GM23338 (cell line): Measurements from ENCODE around the gene TCF12.

Experiments used
- ETS1 ChIP-seq: IDR thresholded peaks from 2 replicates; pipeline ENCODE4 v1.6.1; 2016; ENCODE audit warnings: antibody characterized with exemption
- EZH2 ChIP-seq: fragments of 200-600 bp; sonication (generic); IDR thresholded peaks from one replicate; pipeline ENCODE4 v1.8.0; 2017; ENCODE audit warnings: antibody characterized with exemption, mild to moderate bottlenecking, low read depth; ENCODE audit not compliant: unreplicated experiment
- EZH2phosphoT487 ChIP-seq: fragments of 200-600 bp; sonication (generic); IDR thresholded peaks from one replicate; pipeline ENCODE4 v1.8.1; 2018; ENCODE audit warnings: antibody characterized with exemption; ENCODE audit not compliant: unreplicated experiment
- JUNB ChIP-seq: IDR thresholded peaks from one replicate; pipeline ENCODE4 v1.6.1; 2016; ENCODE audit warnings: antibody characterized with exemption; ENCODE audit not compliant: unreplicated experiment
- NANOG ChIP-seq: IDR thresholded peaks from 2 replicates; pipeline ENCODE4 v1.6.1; 2016; ENCODE audit warnings: antibody characterized with exemption, borderline replicate concordance
- POLR2AphosphoS5 ChIP-seq: IDR thresholded peaks from 2 replicates; pipeline ENCODE4 v1.6.1; 2016; ENCODE audit warnings: antibody characterized with exemption, low read depth
- ZNF331 ChIP-seq: fragments of 250-450 bp; sonication (Bioruptor Pico); IDR thresholded peaks from 2 replicates; pipeline ENCODE4 v1.5.0; 2020; ENCODE audit warnings: low read depth, mild to moderate bottlenecking, moderate library complexity
- TF ChIP-seq, protein P1 (sequence below), 2 experiments: fragments of 200-600 bp in 1 of 2; sonication (generic) in 1 of 2; conservative IDR thresholded peaks; 2 replicates each; pipeline versions ENCODE4 v1.5.1 to v1.6.1; 2016 to 2017; ENCODE audit warnings: antibody characterized with exemption in 2 of 2, low read depth in 2 of 2, mild to moderate bottlenecking in 2 of 2, moderate library complexity in 1 of 2
- TF ChIP-seq, protein P2 (sequence below): IDR thresholded peaks from one replicate; pipeline ENCODE4 v1.6.1; 2018; ENCODE audit warnings: antibody characterized with exemption; ENCODE audit not compliant: unreplicated experiment

DNA sequence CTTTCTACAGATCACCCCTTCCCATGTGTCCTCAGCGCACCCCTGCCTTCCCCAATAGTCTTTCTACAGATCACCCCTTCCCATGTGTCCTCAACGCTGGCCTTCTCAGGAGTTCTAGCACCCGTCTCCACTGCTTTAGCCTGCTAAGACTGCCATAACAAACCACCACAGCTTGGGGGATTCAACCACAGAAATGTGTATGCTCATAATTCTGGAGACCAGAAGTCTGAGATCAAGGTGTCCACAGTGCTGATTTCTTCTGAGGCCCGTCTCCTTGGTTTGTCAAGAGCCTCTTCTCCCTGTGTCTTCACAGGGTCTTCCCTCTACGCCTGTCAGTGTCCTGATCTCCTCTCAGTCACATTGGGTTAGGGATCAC, 389.7 kb downstream of the TCF12 start:
- TF ChIP-seq, protein P1, sequence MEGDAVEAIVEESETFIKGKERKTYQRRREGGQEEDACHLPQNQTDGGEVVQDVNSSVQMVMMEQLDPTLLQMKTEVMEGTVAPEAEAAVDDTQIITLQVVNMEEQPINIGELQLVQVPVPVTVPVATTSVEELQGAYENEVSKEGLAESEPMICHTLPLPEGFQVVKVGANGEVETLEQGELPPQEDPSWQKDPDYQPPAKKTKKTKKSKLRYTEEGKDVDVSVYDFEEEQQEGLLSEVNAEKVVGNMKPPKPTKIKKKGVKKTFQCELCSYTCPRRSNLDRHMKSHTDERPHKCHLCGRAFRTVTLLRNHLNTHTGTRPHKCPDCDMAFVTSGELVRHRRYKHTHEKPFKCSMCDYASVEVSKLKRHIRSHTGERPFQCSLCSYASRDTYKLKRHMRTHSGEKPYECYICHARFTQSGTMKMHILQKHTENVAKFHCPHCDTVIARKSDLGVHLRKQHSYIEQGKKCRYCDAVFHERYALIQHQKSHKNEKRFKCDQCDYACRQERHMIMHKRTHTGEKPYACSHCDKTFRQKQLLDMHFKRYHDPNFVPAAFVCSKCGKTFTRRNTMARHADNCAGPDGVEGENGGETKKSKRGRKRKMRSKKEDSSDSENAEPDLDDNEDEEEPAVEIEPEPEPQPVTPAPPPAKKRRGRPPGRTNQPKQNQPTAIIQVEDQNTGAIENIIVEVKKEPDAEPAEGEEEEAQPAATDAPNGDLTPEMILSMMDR (conservative IDR thresholded peaks at IDR 0.05; ENCODE audit: low read depth in 2 of 2), result no peak
- TF ChIP-seq, protein P2, sequence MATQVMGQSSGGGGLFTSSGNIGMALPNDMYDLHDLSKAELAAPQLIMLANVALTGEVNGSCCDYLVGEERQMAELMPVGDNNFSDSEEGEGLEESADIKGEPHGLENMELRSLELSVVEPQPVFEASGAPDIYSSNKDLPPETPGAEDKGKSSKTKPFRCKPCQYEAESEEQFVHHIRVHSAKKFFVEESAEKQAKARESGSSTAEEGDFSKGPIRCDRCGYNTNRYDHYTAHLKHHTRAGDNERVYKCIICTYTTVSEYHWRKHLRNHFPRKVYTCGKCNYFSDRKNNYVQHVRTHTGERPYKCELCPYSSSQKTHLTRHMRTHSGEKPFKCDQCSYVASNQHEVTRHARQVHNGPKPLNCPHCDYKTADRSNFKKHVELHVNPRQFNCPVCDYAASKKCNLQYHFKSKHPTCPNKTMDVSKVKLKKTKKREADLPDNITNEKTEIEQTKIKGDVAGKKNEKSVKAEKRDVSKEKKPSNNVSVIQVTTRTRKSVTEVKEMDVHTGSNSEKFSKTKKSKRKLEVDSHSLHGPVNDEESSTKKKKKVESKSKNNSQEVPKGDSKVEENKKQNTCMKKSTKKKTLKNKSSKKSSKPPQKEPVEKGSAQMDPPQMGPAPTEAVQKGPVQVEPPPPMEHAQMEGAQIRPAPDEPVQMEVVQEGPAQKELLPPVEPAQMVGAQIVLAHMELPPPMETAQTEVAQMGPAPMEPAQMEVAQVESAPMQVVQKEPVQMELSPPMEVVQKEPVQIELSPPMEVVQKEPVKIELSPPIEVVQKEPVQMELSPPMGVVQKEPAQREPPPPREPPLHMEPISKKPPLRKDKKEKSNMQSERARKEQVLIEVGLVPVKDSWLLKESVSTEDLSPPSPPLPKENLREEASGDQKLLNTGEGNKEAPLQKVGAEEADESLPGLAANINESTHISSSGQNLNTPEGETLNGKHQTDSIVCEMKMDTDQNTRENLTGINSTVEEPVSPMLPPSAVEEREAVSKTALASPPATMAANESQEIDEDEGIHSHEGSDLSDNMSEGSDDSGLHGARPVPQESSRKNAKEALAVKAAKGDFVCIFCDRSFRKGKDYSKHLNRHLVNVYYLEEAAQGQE, result no peak
- TF ChIP-seq EZH2 (no peak), ZNF331 (CRISPR knock-in tag) (no peak), POLR2AphosphoS5 (no peak), ETS1 (no peak), NANOG (no peak), JUNB (no peak), EZH2phosphoT487 (no peak)
